NCI-H69 (cell line): ENCODE measurements around the gene AK8.
A peak's percentile ranks its signal among the peaks of the same experiment; 100 is the strongest.

Experiments used
- DNase-seq: peaks from one replicate; lab custom pipeline; 2025; lab: John Stamatoyannopoulos, UW

Gene AK8

GRCh38 chr9:132825430-132825829 is 52.7 kb downstream of the AK8 start:
- peak; percentile 26 for DNase-seq

GRCh38 chr9:132824951-132825350 is 53.1 kb downstream of the AK8 start:
- no peak for DNase-seq

GRCh38 chr9:132824151-132824550 is 53.9 kb downstream of the AK8 start:
- no peak for DNase-seq

GRCh38 chr9:132823370-132824145 is 54.5 kb downstream of the AK8 start:
- DNase-seq, result peak; percentile 16

DNA sequence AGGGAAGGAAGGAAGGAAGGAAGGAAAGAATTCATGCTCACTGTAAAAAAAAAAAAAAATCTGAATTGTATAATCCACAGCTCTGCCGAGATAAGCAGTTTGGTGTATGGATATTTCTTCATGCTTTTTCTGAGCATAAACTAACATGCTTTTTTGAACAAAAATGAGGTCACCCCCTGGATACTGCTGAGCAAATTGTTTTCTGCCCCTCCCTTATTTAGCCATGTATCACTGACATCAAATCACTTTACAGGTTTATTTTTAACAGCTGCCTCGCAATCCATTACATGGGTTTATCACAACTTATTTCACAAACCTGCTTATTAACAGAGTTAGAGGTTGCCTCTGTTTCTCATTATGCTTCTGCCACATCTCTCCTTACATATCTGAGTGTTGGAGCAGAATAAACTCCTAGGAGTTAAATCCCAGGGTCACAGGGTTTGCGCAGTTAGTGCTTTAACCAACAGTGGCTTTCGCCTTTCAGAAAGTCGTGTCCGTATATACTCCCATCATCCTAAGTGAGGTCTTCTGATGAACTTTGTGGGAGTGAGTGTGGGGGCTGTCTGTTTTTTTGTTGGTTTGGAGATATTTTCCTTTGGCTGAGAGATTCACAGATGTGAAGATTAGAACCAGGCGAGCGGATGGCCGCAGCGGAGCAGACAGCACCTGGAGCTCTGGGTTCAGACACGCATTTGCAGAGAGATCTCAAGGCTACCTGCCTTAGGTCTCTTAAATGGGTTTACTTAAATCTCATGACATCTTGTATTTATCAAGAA is 57.7 kb downstream of the AK8 start:
- no peak for DNase-seq

GRCh38 chr9:132818588-132818987 is 59.5 kb downstream of the AK8 start:
- DNase-seq, result no peak

DNA sequence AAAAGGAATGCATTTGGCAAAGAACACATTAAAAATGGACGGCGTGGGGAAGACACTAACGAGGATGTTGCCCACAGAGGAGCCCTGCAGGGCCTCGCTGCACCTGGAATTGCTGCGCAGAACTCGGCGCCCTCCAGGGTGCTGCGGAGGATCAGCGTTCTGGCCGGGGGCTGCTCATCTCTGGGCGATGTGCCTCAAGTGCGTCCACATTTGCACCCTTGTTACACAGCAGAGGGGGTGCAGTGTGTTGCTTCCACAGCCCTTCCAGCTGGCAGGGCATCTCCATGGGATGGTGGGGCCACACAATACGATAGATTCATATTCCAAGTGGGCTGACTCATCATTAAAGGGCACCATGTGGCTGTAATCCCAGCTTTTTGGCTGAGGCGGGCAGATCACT is 63.1 kb downstream of the AK8 start:
- no peak for DNase-seq

DNA sequence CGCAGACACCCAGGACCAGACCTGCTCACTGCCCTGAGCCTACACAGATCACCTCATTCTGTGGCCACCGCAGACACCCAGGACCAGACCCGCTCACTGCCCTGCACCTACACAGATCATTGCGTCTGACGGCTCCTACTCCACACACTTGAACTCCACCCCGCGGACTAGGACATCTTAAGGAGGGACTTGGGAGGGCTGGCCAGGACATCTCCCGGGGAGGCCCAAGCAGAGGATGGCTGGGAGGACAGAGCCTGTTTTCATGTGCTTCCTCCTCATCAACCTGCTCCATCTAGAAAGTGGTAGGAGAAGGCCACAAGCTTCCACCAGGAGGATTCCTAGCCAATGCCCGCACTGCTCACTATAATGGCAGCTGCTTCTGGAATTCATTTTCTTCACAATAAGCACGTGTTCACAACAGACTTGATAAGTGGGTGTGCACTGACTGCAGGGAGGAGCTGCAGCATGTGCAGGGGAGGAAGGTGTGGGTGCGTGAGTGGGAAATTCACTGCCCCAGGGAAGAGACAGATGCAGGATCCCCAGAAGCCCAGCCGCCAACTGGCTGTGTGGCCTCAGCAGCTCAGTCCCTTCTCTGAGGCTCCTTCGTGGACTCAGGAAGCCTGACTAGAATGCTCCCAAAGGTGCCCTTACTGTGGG is 64.8 kb downstream of the AK8 start:
- no peak for DNase-seq

DNA sequence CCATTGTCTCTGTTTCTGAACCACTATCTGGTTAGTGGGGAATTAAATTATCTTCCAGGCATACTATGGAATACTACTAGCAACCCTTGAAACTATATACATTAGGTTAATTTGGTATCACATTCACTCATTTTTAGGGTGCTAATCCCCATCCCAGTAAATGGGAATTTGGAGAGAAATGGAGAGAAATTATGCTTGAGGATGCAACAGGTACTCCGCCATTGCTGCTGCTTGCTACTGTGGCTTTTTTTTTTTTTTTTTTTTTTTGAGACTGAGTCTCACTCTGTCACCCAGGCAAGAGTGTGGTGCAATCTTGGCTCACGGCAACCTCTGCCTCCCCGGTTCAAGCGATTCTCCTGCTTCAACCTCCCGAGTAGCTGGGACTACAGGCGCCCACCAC is 66.1 kb downstream of the AK8 start:
- DNase-seq, result no peak

- no peak for DNase-seq
These were observed 67.8 kb downstream of the AK8 start for GRCh38 chr9:132810314-132810713.

DNA sequence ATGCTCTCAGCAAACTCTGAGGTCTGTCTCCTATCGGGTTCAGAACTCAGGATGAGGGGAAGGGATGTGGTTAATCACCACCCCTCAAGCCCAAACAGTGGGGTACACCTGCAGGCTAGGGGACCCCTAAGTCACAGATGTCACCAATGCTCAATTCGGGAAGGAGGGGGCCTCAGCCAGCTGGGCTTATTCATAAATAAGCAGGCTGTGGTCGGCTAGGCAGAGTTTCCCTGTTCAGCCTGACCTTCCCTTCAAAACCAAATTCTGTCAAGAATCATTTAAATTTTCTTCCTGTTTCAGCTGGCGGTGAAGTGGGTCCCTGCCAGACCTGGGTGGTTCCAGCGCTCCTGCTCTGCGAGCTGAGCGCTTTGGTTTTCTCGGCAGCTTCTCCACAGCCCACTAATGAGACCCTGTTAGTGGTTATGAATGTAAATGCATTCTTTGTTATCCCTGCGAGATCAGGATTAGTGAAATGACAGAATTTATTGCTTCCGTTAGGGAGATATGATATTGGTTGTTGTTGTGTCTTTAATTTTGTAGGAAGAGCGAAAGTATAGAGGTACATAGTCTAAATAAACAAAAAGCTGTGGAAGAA is 68.3 kb downstream of the AK8 start:
- no peak for DNase-seq

- no peak for DNase-seq
These were observed 69.4 kb downstream of the AK8 start for GRCh38 chr9:132808645-132809044.

GRCh38 chr9:132806723-132807421 is 71.2 kb downstream of the AK8 start:
- DNase-seq, result no peak

GRCh38 chr9:132806306-132806705 is 71.8 kb downstream of the AK8 start:
- no peak for DNase-seq

DNA sequence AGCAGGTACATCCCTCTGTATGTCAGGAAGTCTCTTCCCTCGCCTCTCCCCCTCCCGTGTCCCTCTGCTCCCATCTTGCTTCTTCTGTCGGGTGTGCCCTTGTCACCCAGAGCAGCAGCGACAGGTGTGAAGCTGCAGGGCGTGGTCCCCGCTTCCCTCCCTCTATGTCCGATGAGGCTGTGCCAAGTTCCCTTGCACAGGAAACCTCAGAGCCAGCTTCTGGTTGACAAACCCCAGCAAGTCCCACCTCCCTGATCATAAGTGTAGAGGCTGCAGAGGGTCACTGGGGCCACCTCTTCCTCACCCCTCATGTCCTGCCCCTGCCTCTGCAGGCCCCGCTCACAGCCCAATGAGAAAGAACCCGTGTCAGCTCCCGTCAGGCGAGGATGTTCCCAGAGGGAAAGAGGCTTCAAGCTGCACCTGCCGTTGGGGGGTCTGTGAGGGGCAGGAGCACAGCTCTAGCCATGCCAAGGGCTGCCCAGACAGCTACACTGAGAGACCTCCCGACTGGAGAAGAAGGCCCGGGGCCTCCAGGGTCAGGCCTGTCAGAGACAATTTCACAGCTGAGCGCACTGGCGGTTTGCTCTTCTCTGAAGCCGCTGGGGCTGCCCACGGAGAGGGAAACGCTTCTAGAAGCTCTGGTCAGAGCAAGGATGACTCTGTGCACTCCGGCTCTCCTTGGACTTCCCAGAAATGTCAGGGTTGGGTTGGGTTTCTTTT is 73.3 kb downstream of the AK8 start:
- DNase-seq, result peak; percentile 59

- DNase-seq, result no peak
These were observed 75.8 kb downstream of the AK8 start for GRCh38 chr9:132802121-132802795.

DNA sequence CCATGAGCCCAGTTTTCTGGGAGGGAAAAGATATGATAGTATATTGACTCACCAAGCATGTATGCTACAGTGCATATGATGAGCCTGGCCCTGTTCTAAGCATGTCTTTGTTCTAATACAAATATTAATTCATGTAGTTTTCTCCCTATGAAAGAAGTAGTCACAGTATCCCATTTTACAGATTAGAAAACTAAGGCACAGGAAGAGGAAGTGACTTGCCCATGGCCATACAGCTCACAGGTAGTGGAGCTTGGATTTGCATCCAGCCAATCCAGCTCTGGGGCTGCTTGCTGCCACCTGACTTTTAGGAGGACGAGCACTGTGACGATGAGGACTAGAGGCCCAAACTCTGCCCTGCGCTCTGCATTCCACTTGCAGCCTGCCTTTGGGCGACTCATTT is 76.4 kb downstream of the AK8 start:
- DNase-seq, result no peak

- DNase-seq, result peak; percentile 86
These were observed 77.9 kb downstream of the AK8 start for GRCh38 chr9:132800038-132800648.

- DNase-seq, result peak; percentile 57
These were observed 79.0 kb downstream of the AK8 start for GRCh38 chr9:132798817-132799790.
